ENCODE results near the gene NTN1.

GRCh38 chr17:9123594-9124553 is 102.6 kb downstream of the NTN1 start:
- TF ChIP-seq SALL2 (tag by site-specific recombination; IDR thresholded peaks at IDR 0.05; ENCODE audit: borderline replicate concordance) = no peak
- TF ChIP-seq ZNF639 (tag by site-specific recombination; IDR thresholded peaks at IDR 0.05) = no peak
- TF ChIP-seq CTCF (tag by site-specific recombination; IDR thresholded peaks at IDR 0.05) = no peak
- no peak for TF ChIP-seq EGR2 (tag by site-specific recombination; IDR thresholded peaks at IDR 0.05; ENCODE audit: low read depth)
- no peak for TF ChIP-seq ZEB2 (tag by site-specific recombination; IDR thresholded peaks at IDR 0.05)
- no peak for TF ChIP-seq ZNF398 (tag by site-specific recombination; IDR thresholded peaks at IDR 0.05)

All from HEK293 (cell line).